ENCODE results near the gene DNAAF1.

The DNAAF1 gene

GRCh38 chr16:84137769-84138357 lies 7.2 kb upstream of the DNAAF1 start:
- no peak for DNase-seq (ENCODE audit: low spot score)
- H3K27ac ChIP-seq, result no peak overlapping the region
- TF ChIP-seq, protein P1, sequence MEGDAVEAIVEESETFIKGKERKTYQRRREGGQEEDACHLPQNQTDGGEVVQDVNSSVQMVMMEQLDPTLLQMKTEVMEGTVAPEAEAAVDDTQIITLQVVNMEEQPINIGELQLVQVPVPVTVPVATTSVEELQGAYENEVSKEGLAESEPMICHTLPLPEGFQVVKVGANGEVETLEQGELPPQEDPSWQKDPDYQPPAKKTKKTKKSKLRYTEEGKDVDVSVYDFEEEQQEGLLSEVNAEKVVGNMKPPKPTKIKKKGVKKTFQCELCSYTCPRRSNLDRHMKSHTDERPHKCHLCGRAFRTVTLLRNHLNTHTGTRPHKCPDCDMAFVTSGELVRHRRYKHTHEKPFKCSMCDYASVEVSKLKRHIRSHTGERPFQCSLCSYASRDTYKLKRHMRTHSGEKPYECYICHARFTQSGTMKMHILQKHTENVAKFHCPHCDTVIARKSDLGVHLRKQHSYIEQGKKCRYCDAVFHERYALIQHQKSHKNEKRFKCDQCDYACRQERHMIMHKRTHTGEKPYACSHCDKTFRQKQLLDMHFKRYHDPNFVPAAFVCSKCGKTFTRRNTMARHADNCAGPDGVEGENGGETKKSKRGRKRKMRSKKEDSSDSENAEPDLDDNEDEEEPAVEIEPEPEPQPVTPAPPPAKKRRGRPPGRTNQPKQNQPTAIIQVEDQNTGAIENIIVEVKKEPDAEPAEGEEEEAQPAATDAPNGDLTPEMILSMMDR (conservative IDR thresholded peaks at IDR 0.05; ENCODE audit: low read depth), result no peak
- CTCF ChIA-PET, result no interaction called here
- POLR2A ChIA-PET (ENCODE audit: low non-redundant PET), result interaction anchor here (1.1 kb wide), 1 partner anchor 86 kb away, joined by 4 read pairs; no protein-coding TSS in a partner anchor

GRCh38 chr16:84138500-84138823 lies 6.6 kb upstream of the DNAAF1 start:
- ChIA-PET POLR2A (ENCODE audit: low non-redundant PET) (no interaction called here), CTCF (no interaction called here)
- TF ChIP-seq, protein P1 (conservative IDR thresholded peaks at IDR 0.05; ENCODE audit: low read depth), result no peak
- H3K27ac ChIP-seq, result no peak overlapping the region
- no peak for DNase-seq (ENCODE audit: low spot score)

DNA sequence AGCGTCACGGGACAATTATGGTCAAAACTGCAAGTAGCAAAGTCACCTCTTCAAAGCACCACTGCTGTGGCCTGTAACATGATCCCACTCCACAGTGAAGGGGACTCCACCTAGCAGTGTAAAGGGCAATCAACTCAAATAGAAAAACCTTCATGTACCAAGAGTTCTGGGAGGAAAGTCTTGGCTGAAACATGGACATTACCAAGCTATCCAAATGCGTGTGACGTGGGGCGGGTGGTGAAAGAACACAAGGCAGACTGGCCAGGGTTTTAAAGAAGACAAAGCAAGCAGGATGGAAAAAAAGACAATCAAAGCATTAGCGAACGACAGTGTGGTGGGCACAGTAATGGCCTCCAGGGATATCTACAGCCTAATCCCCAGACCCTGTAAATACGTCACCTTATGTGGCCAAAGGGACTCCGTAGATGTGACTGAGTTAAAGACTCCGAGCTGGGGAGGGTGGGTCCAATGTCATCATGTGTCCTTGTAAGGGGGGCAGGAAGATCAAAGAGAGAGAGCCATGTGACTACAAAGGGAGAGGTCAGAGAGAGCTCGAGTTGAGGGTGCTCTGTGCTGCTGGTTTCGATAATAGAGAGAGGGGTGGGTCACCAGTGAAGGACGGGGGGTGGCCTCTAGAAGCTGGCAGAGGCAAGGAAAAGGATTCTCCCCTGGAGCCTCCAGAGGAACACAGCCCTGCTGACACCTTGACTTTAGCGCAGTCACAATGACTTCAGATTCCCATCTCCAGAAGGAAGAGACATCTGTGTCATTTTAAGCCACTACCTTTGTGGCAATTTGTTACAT lies 6.1 kb upstream of the DNAAF1 start:
- CTCF ChIA-PET, result interaction anchor here (0.6 kb wide), 1 partner anchor 12 kb away, joined by 5 read pairs; no protein-coding TSS in a partner anchor
- no peak for DNase-seq (ENCODE audit: low spot score)
- H3K27ac ChIP-seq, result no peak overlapping the region
- TF ChIP-seq, protein P1 (conservative IDR thresholded peaks at IDR 0.05; ENCODE audit: low read depth), result no peak
- POLR2A ChIA-PET (ENCODE audit: low non-redundant PET), result no interaction called here

GRCh38 chr16:84139628-84140258 lies 5.4 kb upstream of the DNAAF1 start:
- no peak overlapping the region for H3K27ac ChIP-seq
- ChIA-PET CTCF (no interaction called here), POLR2A (ENCODE audit: low non-redundant PET) (no interaction called here)
- DNase-seq (ENCODE audit: low spot score), result no peak
- TF ChIP-seq, protein P1 (conservative IDR thresholded peaks at IDR 0.05; ENCODE audit: low read depth), result no peak

DNA sequence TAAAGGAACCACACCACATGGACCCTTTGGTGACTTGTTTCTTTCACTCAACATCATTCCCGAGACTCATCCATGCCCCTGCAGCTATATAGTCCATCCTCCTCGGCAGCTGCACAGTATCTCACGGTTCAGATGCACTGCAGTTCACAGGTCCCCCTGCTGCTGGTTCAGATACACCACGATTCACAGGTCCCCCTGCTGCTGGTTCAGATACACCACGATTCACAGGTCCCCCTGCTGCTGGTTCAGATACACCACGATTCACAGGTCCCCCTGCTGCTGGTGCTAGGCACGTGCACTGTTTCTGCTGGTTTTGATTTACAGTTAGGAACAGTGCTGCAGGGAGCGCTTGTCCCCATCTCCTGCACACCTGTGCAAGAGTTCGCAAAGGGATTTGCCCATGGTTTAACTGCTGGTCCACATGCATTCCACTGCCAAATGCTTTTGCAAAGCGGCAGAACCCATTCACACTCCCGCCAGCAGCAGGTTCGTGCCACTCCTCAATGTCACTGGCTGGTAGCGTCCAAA lies 3.9 kb upstream of the DNAAF1 start:
- no peak overlapping the region for H3K27ac ChIP-seq
- DNase-seq (ENCODE audit: low spot score), result no peak
- POLR2A ChIA-PET (ENCODE audit: low non-redundant PET), result no interaction called here
- CTCF ChIA-PET, result interaction anchor here (0.6 kb wide), 1 partner anchor 146 kb away, joined by 4 read pairs; no protein-coding TSS in a partner anchor
- TF ChIP-seq, protein P1 (conservative IDR thresholded peaks at IDR 0.05; ENCODE audit: low read depth), result no peak

GRCh38 chr16:84143081-84143480 lies 2.0 kb upstream of the DNAAF1 start:
- CTCF ChIA-PET, result interaction anchor here (0.7 to 1.7 kb wide), 2 partner anchors 44 to 552 kb away, joined by 3 to 5 read pairs; partner anchors contain the start of gene TAF1C
- H3K27ac ChIP-seq, result no peak overlapping the region
- TF ChIP-seq, protein P1 (conservative IDR thresholded peaks at IDR 0.05; ENCODE audit: low read depth), result no peak
- no peak for DNase-seq (ENCODE audit: low spot score)
- POLR2A ChIA-PET (ENCODE audit: low non-redundant PET), result no interaction called here
